Measurements from ENCODE around the gene LRRIQ3. TPM values are rescaled to one million over a fixed set of nuclear protein-coding genes. Genes with fewer than 3 reads are reported as not detected.

The LRRIQ3 gene
- total RNA-seq, 1 experiment from 2014 or later = 0.95 TPM

- TF ChIP-seq EZH2phosphoT487 (IDR thresholded peaks at IDR 0.05; ENCODE audit: borderline replicate concordance, low read length) (no peak), EZH2 (IDR thresholded peaks at IDR 0.05; ENCODE audit: low read length, unreplicated experiment) (no peak)
- TF ChIP-seq, protein P1, sequence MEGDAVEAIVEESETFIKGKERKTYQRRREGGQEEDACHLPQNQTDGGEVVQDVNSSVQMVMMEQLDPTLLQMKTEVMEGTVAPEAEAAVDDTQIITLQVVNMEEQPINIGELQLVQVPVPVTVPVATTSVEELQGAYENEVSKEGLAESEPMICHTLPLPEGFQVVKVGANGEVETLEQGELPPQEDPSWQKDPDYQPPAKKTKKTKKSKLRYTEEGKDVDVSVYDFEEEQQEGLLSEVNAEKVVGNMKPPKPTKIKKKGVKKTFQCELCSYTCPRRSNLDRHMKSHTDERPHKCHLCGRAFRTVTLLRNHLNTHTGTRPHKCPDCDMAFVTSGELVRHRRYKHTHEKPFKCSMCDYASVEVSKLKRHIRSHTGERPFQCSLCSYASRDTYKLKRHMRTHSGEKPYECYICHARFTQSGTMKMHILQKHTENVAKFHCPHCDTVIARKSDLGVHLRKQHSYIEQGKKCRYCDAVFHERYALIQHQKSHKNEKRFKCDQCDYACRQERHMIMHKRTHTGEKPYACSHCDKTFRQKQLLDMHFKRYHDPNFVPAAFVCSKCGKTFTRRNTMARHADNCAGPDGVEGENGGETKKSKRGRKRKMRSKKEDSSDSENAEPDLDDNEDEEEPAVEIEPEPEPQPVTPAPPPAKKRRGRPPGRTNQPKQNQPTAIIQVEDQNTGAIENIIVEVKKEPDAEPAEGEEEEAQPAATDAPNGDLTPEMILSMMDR (conservative IDR thresholded peaks at IDR 0.05; ENCODE audit: low read depth, low read length) = no peak
- Histone ChIP-seq H3K27me3 (ENCODE audit: low read length) (peaks cover 5% of the 10 kb centered on the region; the same call in 1 of the 2 replicates), H4K20me1 (ENCODE audit: low read length) (no peaks in the 10 kb centered on the region), H2AFZ (ENCODE audit: low read length) (no peak overlapping the region), H3K4me3 (ENCODE audit: low read length) (no peak overlapping the region), H3K9me2 (replicated peaks; ENCODE audit: low read length) (no peaks in the 10 kb centered on the region), H3K27ac (ENCODE audit: low read length) (no peak overlapping the region), H3K36me3 (ENCODE audit: low read depth, low read length) (no peaks in the 10 kb centered on the region), H3F3A (ENCODE audit: low read length, unreplicated experiment) (no peaks in the 10 kb centered on the region), H3K9me3 (ENCODE audit: low read length) (no peaks in the 10 kb centered on the region), H3K79me2 (ENCODE audit: low read length) (no peaks in the 10 kb centered on the region), H3K4me1 (ENCODE audit: insufficient read depth, low read length) (no peaks in the 10 kb centered on the region), H3K4me2 (ENCODE audit: low read length) (no peak overlapping the region), H3K9ac (ENCODE audit: low read length) (no peak overlapping the region)
- DNase-seq (no peak), ATAC-seq (no peak; the same call in 1 of the 2 replicates)
- intact Hi-C loops (cut with micrococcal nuclease) = no loop called here
- CTCF ChIA-PET = no interaction called here
- POLR2A ChIA-PET (ENCODE audit: unreplicated experiment) = interaction anchor here (0.6 kb wide), 1 partner anchor 79 kb away, joined by 3 read pairs; no protein-coding TSS in a partner anchor
- BruUV-seq (replicated peaks) = no TSS peak
Measured at GRCh38 chr1:74065081-74065480, 132.9 kb downstream of the LRRIQ3 start.

DNA sequence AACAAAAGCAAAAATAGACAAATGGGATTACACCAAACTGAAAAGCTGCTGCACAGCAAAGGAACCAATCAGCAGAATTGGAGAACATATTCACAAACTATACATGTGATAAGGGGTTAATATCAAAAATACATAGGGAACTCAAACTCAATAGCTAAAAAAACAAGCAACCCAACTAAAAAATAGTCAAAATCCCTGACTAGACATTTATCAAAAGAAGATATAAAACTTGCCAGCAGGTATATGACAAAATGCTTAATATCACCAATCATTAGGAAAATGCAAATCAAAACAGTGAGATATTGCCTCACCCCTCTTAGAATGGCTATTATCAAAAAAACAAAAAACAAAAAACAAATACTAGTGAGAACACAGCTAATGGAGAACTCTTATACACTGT is 140.3 kb downstream of the LRRIQ3 start:
- H3K27ac ChIP-seq (ENCODE audit: low read length) = no peak overlapping the region
- CTCF ChIA-PET = no interaction called here
- DNase-seq (no peak), ATAC-seq (no peak)
- no peaks in the 10 kb centered on the region for H3F3A ChIP-seq (ENCODE audit: low read length, unreplicated experiment)
- TF ChIP-seq, protein P1 (conservative IDR thresholded peaks at IDR 0.05; ENCODE audit: low read depth, low read length) = no peak
- TF ChIP-seq EZH2 (IDR thresholded peaks at IDR 0.05; ENCODE audit: low read length, unreplicated experiment) (no peak), EZH2phosphoT487 (IDR thresholded peaks at IDR 0.05; ENCODE audit: borderline replicate concordance, low read length) (no peak)
- H3K4me1 ChIP-seq (ENCODE audit: insufficient read depth, low read length) = no peaks in the 10 kb centered on the region
- no peaks in the 10 kb centered on the region for H3K27me3 ChIP-seq (ENCODE audit: low read length)
- no peaks in the 10 kb centered on the region for H4K20me1 ChIP-seq (ENCODE audit: low read length)
- no peak overlapping the region for H3K4me2 ChIP-seq (ENCODE audit: low read length)
- no TSS peak for BruUV-seq (replicated peaks)
- H2AFZ ChIP-seq (ENCODE audit: low read length) = no peak overlapping the region
- H3K9ac ChIP-seq (ENCODE audit: low read length) = no peak overlapping the region
- no peak overlapping the region for H3K4me3 ChIP-seq (ENCODE audit: low read length)
- no peaks in the 10 kb centered on the region for H3K36me3 ChIP-seq (ENCODE audit: low read depth, low read length)
- intact Hi-C loops (cut with micrococcal nuclease) = no loop called here
- POLR2A ChIA-PET (ENCODE audit: unreplicated experiment) = no interaction called here
- no peaks in the 10 kb centered on the region for H3K79me2 ChIP-seq (ENCODE audit: low read length)
- H3K9me3 ChIP-seq (ENCODE audit: low read length) = no peaks in the 10 kb centered on the region
- no peaks in the 10 kb centered on the region for H3K9me2 ChIP-seq (replicated peaks; ENCODE audit: low read length)

- no peaks in the 10 kb centered on the region for H4K20me1 ChIP-seq (ENCODE audit: low read length)
- POLR2A ChIA-PET (ENCODE audit: unreplicated experiment) = no interaction called here
- no peak overlapping the region for H3K4me3 ChIP-seq (ENCODE audit: low read length)
- H3K4me2 ChIP-seq (ENCODE audit: low read length) = no peak overlapping the region
- H3K79me2 ChIP-seq (ENCODE audit: low read length) = no peaks in the 10 kb centered on the region
- CTCF ChIA-PET = no interaction called here
- ATAC-seq = peak; percentile 60; the same call in 1 of the 2 replicates
- H3K9me3 ChIP-seq (ENCODE audit: low read length) = no peaks in the 10 kb centered on the region
- peaks cover 3% of the 10 kb centered on the region for H3K27me3 ChIP-seq (ENCODE audit: low read length)
- TF ChIP-seq EZH2phosphoT487 (IDR thresholded peaks at IDR 0.05; ENCODE audit: borderline replicate concordance, low read length) = no peak
- no peak for TF ChIP-seq EZH2 (IDR thresholded peaks at IDR 0.05; ENCODE audit: low read length, unreplicated experiment)
- TF ChIP-seq, protein P1 (conservative IDR thresholded peaks at IDR 0.05; ENCODE audit: low read depth, low read length) = no peak
- DNase-seq = peak; percentile 31
- intact Hi-C loops (cut with micrococcal nuclease) = no loop called here
- H3K27ac ChIP-seq (ENCODE audit: low read length) = no peak overlapping the region
- no peaks in the 10 kb centered on the region for H3K9me2 ChIP-seq (replicated peaks; ENCODE audit: low read length)
- H3K4me1 ChIP-seq (ENCODE audit: insufficient read depth, low read length) = no peaks in the 10 kb centered on the region
- H3F3A ChIP-seq (ENCODE audit: low read length, unreplicated experiment) = no peaks in the 10 kb centered on the region
- H2AFZ ChIP-seq (ENCODE audit: low read length) = no peak overlapping the region
- H3K36me3 ChIP-seq (ENCODE audit: low read depth, low read length) = no peaks in the 10 kb centered on the region
- no TSS peak for BruUV-seq (replicated peaks)
- H3K9ac ChIP-seq (ENCODE audit: low read length) = no peak overlapping the region
Measured at GRCh38 chr1:74053407-74053806, 144.6 kb downstream of the LRRIQ3 start.
